ENCODE measurements around the gene MRPS27. TPM values are rescaled to one million over a fixed set of nuclear protein-coding genes. Genes with fewer than 3 reads are reported as not detected.
A peak's percentile ranks its signal among the peaks of the same experiment; 100 is the strongest.

MRPS27 gene
- total RNA-seq, 2 donors from 2014 or later = 40.1 to 59.0 TPM

- Histone ChIP-seq H3K4me1 (peaks cover 0 to 12% of the 10 kb centered on the region in 2 donors), H3K4me3 (peak overlapping the region; percentile 58 to 63), H3K27ac (peak overlapping the region; percentile 95 to 96), H3K36me3 (peaks cover 25% of the 10 kb centered on the region), H3K9me3 (no peaks in the 10 kb centered on the region), H3K27me3 (no peaks in the 10 kb centered on the region)
- DNase-seq (ENCODE audit: low spot score) = no peak
- no peak for TF ChIP-seq CTCF (IDR thresholded peaks at IDR 0.05)
Observed at GRCh38 chr5:72307573-72307967, 12.5 kb downstream of the MRPS27 start.

GRCh38 chr5:72305194-72306142 is 14.6 kb downstream of the MRPS27 start:
- Histone ChIP-seq H3K4me3 (no peak overlapping the region), H3K27me3 (no peaks in the 10 kb centered on the region), H3K36me3 (peaks cover 9% of the 10 kb centered on the region), H3K4me1 (peaks cover 0 to 22% of the 10 kb centered on the region in 2 donors), H3K9me3 (no peaks in the 10 kb centered on the region), H3K27ac (peak overlapping the region in 1 of 2 donors; percentile 33)
- TF ChIP-seq CTCF (IDR thresholded peaks at IDR 0.05) = no peak
- no peak for DNase-seq (ENCODE audit: low spot score)

GRCh38 chr5:72302171-72302570 is 17.9 kb downstream of the MRPS27 start:
- no peak for TF ChIP-seq CTCF (IDR thresholded peaks at IDR 0.05)
- no peak overlapping the region for H3K27ac ChIP-seq
- H3K4me1 ChIP-seq = peaks cover 0 to 17% of the 10 kb centered on the region in 2 donors
- H3K27me3 ChIP-seq = no peaks in the 10 kb centered on the region
- no peaks in the 10 kb centered on the region for H3K36me3 ChIP-seq
- DNase-seq (ENCODE audit: low spot score) = no peak
- no peak overlapping the region for H3K4me3 ChIP-seq
- H3K9me3 ChIP-seq = no peaks in the 10 kb centered on the region

- no peak for TF ChIP-seq CTCF (IDR thresholded peaks at IDR 0.05)
- DNase-seq (ENCODE audit: low spot score) = no peak
- no peaks in the 10 kb centered on the region for H3K36me3 ChIP-seq
- no peaks in the 10 kb centered on the region for H3K27me3 ChIP-seq
- peaks cover 0 to 14% of the 10 kb centered on the region in 2 donors for H3K4me1 ChIP-seq
- no peak overlapping the region for H3K27ac ChIP-seq
- no peak overlapping the region for H3K4me3 ChIP-seq
- no peaks in the 10 kb centered on the region for H3K9me3 ChIP-seq
Observed at GRCh38 chr5:72301557-72301956, 18.5 kb downstream of the MRPS27 start.

- Histone ChIP-seq H3K36me3 (no peaks in the 10 kb centered on the region), H3K27ac (no peak overlapping the region), H3K4me1 (peaks cover 0 to 14% of the 10 kb centered on the region in 2 donors), H3K27me3 (no peaks in the 10 kb centered on the region), H3K9me3 (no peaks in the 10 kb centered on the region), H3K4me3 (no peak overlapping the region)
- TF ChIP-seq CTCF (IDR thresholded peaks at IDR 0.05) = no peak
- no peak for DNase-seq (ENCODE audit: low spot score)
Observed at GRCh38 chr5:72300590-72301339, 19.3 kb downstream of the MRPS27 start.

All from right atrium auricular region (tissue), 2 donors.